ENCODE results near the gene LAMB1.

Gene LAMB1

DNA sequence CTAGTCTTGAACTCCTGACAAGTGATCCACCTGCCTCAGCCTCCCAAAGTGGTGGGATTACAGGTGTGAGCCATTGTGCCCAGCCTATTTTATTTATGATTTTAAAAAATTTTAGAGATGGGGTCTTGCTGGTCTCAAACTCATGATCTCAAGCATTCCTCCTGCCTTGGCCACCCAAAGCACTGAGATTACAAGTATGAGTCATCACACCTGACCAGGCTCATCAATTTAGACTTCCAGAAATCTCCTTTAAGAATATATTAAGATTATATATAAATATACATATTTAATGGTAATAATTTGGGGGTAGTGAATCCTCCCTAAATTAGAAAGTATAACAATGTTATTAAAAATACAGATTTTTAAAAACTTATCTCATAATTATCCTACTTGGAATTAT, 29.1 kb downstream of the LAMB1 start:
- Histone ChIP-seq H3K4me3 (ENCODE audit: low read depth, low read length) (no peak overlapping the region), H3K9me3 (no peaks in the 10 kb centered on the region), H3K4me1 (no peaks in the 10 kb centered on the region), H3K27me3 (no peaks in the 10 kb centered on the region), H3K36me3 (peaks cover 94% of the 10 kb centered on the region)
- DNase-seq = no peak
- TF ChIP-seq, protein P1, sequence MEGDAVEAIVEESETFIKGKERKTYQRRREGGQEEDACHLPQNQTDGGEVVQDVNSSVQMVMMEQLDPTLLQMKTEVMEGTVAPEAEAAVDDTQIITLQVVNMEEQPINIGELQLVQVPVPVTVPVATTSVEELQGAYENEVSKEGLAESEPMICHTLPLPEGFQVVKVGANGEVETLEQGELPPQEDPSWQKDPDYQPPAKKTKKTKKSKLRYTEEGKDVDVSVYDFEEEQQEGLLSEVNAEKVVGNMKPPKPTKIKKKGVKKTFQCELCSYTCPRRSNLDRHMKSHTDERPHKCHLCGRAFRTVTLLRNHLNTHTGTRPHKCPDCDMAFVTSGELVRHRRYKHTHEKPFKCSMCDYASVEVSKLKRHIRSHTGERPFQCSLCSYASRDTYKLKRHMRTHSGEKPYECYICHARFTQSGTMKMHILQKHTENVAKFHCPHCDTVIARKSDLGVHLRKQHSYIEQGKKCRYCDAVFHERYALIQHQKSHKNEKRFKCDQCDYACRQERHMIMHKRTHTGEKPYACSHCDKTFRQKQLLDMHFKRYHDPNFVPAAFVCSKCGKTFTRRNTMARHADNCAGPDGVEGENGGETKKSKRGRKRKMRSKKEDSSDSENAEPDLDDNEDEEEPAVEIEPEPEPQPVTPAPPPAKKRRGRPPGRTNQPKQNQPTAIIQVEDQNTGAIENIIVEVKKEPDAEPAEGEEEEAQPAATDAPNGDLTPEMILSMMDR (IDR thresholded peaks at IDR 0.05; ENCODE audit: low read depth, low read length) = no peak

- Histone ChIP-seq H3K27me3 (no peaks in the 10 kb centered on the region), H3K4me1 (no peaks in the 10 kb centered on the region), H3K4me3 (ENCODE audit: low read depth, low read length) (no peak overlapping the region), H3K36me3 (peaks cover 94% of the 10 kb centered on the region), H3K9me3 (no peaks in the 10 kb centered on the region)
- no peak for DNase-seq
- TF ChIP-seq, protein P1 (IDR thresholded peaks at IDR 0.05; ENCODE audit: low read depth, low read length) = no peak
Observed at GRCh38 chr7:107972941-107973376, 30.0 kb downstream of the LAMB1 start.

DNA sequence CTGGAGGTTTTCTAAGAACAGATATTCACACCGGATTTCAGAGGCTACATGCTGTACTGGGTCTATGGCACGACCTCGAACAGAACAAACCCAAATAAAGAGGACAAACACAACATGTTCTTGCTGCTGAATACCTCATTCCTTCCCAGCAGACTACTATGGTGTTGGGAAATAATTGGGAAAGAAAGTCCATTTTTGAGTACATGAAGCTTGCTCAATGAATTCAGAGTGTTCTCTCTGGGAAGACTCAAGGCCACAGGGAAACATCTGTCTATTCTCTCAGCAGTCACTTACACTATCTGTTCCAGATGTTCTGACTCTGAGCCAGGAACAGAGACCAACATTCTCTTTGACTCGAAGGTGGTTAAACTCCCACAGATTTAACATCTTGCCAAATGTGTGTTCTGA, 30.9 kb downstream of the LAMB1 start:
- no peak for DNase-seq
- H3K9me3 ChIP-seq = no peaks in the 10 kb centered on the region
- H3K4me1 ChIP-seq = no peaks in the 10 kb centered on the region
- H3K4me3 ChIP-seq (ENCODE audit: low read depth, low read length) = no peak overlapping the region
- TF ChIP-seq, protein P1 (IDR thresholded peaks at IDR 0.05; ENCODE audit: low read depth, low read length) = no peak
- H3K36me3 ChIP-seq = peaks cover 94% of the 10 kb centered on the region
- no peaks in the 10 kb centered on the region for H3K27me3 ChIP-seq

DNA sequence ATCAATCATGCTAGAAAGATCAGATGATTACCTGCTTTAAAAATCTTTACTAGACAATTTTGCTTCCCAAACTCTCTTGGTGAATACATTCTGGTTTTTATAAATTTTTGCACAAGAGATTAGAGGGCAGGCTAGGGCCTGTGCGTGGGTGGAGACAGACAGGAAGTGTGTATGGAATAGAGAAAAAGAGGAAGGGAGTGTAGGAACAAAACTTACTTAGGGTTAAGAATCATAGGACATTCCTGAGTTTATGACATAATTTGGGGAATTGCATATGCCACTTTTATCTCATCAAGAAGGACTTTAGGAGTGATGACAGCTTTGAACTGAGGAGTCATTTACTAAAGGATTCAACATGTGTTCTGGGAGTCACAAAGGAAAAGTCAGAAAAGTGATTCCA, 31.3 kb downstream of the LAMB1 start:
- no peaks in the 10 kb centered on the region for H3K27me3 ChIP-seq
- H3K9me3 ChIP-seq = no peaks in the 10 kb centered on the region
- peaks cover 97% of the 10 kb centered on the region for H3K36me3 ChIP-seq
- no peak for DNase-seq
- H3K4me3 ChIP-seq (ENCODE audit: low read depth, low read length) = no peak overlapping the region
- TF ChIP-seq, protein P1 (IDR thresholded peaks at IDR 0.05; ENCODE audit: low read depth, low read length) = no peak
- H3K4me1 ChIP-seq = no peaks in the 10 kb centered on the region

GRCh38 chr7:107971100-107971499, 31.9 kb downstream of the LAMB1 start:
- Histone ChIP-seq H3K4me3 (ENCODE audit: low read depth, low read length) (no peak overlapping the region), H3K9me3 (no peaks in the 10 kb centered on the region), H3K27me3 (no peaks in the 10 kb centered on the region), H3K4me1 (no peaks in the 10 kb centered on the region), H3K36me3 (peaks cover 97% of the 10 kb centered on the region)
- TF ChIP-seq, protein P1 (IDR thresholded peaks at IDR 0.05; ENCODE audit: low read depth, low read length) = no peak
- DNase-seq = no peak

- peaks cover 97% of the 10 kb centered on the region for H3K36me3 ChIP-seq
Observed at GRCh38 chr7:107969856-107970255, 33.1 kb downstream of the LAMB1 start.

More at GRCh38 chr7:107969856-107970255, 33.1 kb downstream of the LAMB1 start:
- DNase-seq = no peak
- H3K4me1 ChIP-seq = no peaks in the 10 kb centered on the region
- H3K27me3 ChIP-seq = no peaks in the 10 kb centered on the region
- TF ChIP-seq, protein P1 (IDR thresholded peaks at IDR 0.05; ENCODE audit: low read depth, low read length) = no peak
- H3K9me3 ChIP-seq = no peaks in the 10 kb centered on the region
- H3K4me3 ChIP-seq (ENCODE audit: low read depth, low read length) = no peak overlapping the region

Measured in BE2C (cell line).